ENCODE data around the gene SEBOX.

Gene SEBOX

GRCh38 chr17:28370744-28371103 is 5.7 kb upstream of the SEBOX start:
- H3K27ac Mint-ChIP-seq (ENCODE audit: low read depth): peak overlapping the region; percentile 93
- peaks cover 22% of the 10 kb centered on the region for H3K4me1 Mint-ChIP-seq
- no peaks in the 10 kb centered on the region for H3K9me3 Mint-ChIP-seq
- no peak for DNase-seq (ENCODE audit: low spot score in 2 of 2)
- H3K27me3 Mint-ChIP-seq: no peaks in the 10 kb centered on the region
- peak overlapping the region; percentile 90 for H3K4me3 Mint-ChIP-seq
- no peak for ATAC-seq (replicated peaks; ENCODE audit: extremely low read depth, poor library complexity, severe bottlenecking)
- H3K36me3 Mint-ChIP-seq (ENCODE audit: insufficient read depth): peaks cover 10% of the 10 kb centered on the region

- Mint-ChIP-seq H3K27ac (ENCODE audit: low read depth) (peak within 1 kb of the TSS; percentile 93), H3K4me1 (peaks cover 22% of the 10 kb centered on the region), H3K9me3 (no peaks in the 10 kb centered on the region), H3K27me3 (no peaks in the 10 kb centered on the region), H3K36me3 (ENCODE audit: insufficient read depth) (peaks cover 10% of the 10 kb centered on the region), H3K4me3 (peak within 1 kb of the TSS; percentile 90)
- no peak for ATAC-seq (replicated peaks; ENCODE audit: extremely low read depth, poor library complexity, severe bottlenecking)
- no peak for DNase-seq (ENCODE audit: low spot score in 2 of 2)
Observed at GRCh38 chr17:28370035-28370743, 5.2 kb upstream of the SEBOX start, which contains the start of gene VTN. TSS of gene VTN (minus strand) at chr17:28370307. CDS start at chr17:28370203, 104 bp downstream.

- Mint-ChIP-seq H3K36me3 (ENCODE audit: insufficient read depth) (peaks cover 10% of the 10 kb centered on the region), H3K9me3 (no peaks in the 10 kb centered on the region), H3K27me3 (no peaks in the 10 kb centered on the region), H3K27ac (ENCODE audit: low read depth) (no peak overlapping the region), H3K4me1 (peaks cover 22% of the 10 kb centered on the region), H3K4me3 (peak overlapping the region; percentile 90)
- no peak for ATAC-seq (replicated peaks; ENCODE audit: extremely low read depth, poor library complexity, severe bottlenecking)
- no peak for DNase-seq (ENCODE audit: low spot score in 2 of 2)
Observed at GRCh38 chr17:28369684-28370034, 4.7 kb upstream of the SEBOX start.

- H3K27me3 Mint-ChIP-seq: no peaks in the 10 kb centered on the region
- H3K36me3 Mint-ChIP-seq (ENCODE audit: insufficient read depth): peaks cover 7% of the 10 kb centered on the region
- peaks cover 22% of the 10 kb centered on the region for H3K4me1 Mint-ChIP-seq
- no peak overlapping the region for H3K4me3 Mint-ChIP-seq
- H3K27ac Mint-ChIP-seq (ENCODE audit: low read depth): no peak overlapping the region
- H3K9me3 Mint-ChIP-seq: no peaks in the 10 kb centered on the region
- DNase-seq (ENCODE audit: low spot score in 2 of 2) (no peak), ATAC-seq (replicated peaks; ENCODE audit: extremely low read depth, poor library complexity, severe bottlenecking) (no peak)
Observed at GRCh38 chr17:28368915-28369683, 4.1 kb upstream of the SEBOX start.

- ATAC-seq (replicated peaks; ENCODE audit: extremely low read depth, poor library complexity, severe bottlenecking): no peak
- no peak overlapping the region for H3K27ac Mint-ChIP-seq (ENCODE audit: low read depth)
- H3K27me3 Mint-ChIP-seq: no peaks in the 10 kb centered on the region
- H3K36me3 Mint-ChIP-seq (ENCODE audit: insufficient read depth): peaks cover 10% of the 10 kb centered on the region
- no peaks in the 10 kb centered on the region for H3K9me3 Mint-ChIP-seq
- no peak overlapping the region for H3K4me3 Mint-ChIP-seq
- peaks cover 18% of the 10 kb centered on the region for H3K4me1 Mint-ChIP-seq
- DNase-seq (ENCODE audit: low spot score in 2 of 2): no peak
Observed at GRCh38 chr17:28368306-28368831, 3.4 kb upstream of the SEBOX start.

GRCh38 chr17:28367641-28368305 is 2.8 kb upstream of the SEBOX start:
- DNase-seq (ENCODE audit: low spot score in 2 of 2): no peak
- Mint-ChIP-seq H3K4me3 (no peak overlapping the region), H3K27me3 (no peaks in the 10 kb centered on the region), H3K4me1 (peaks cover 13% of the 10 kb centered on the region), H3K27ac (ENCODE audit: low read depth) (no peak overlapping the region), H3K9me3 (no peaks in the 10 kb centered on the region), H3K36me3 (ENCODE audit: insufficient read depth) (peaks cover 10% of the 10 kb centered on the region)
- ATAC-seq (replicated peaks; ENCODE audit: extremely low read depth, poor library complexity, severe bottlenecking): no peak

- Mint-ChIP-seq H3K4me1 (peaks cover 7% of the 10 kb centered on the region), H3K4me3 (no peak overlapping the region), H3K27me3 (no peaks in the 10 kb centered on the region), H3K27ac (ENCODE audit: low read depth) (no peak overlapping the region), H3K36me3 (ENCODE audit: insufficient read depth) (peaks cover 13% of the 10 kb centered on the region), H3K9me3 (no peaks in the 10 kb centered on the region)
- ATAC-seq (replicated peaks; ENCODE audit: extremely low read depth, poor library complexity, severe bottlenecking) (no peak), DNase-seq (ENCODE audit: low spot score in 2 of 2) (no peak)
Observed at GRCh38 chr17:28366605-28367004, 1.6 kb upstream of the SEBOX start.

- DNase-seq (ENCODE audit: low spot score in 2 of 2): no peak
- H3K9me3 Mint-ChIP-seq: no peaks in the 10 kb centered on the region
- H3K4me3 Mint-ChIP-seq: no peak overlapping the region
- peaks cover 18% of the 10 kb centered on the region for H3K36me3 Mint-ChIP-seq (ENCODE audit: insufficient read depth)
- ATAC-seq (replicated peaks; ENCODE audit: extremely low read depth, poor library complexity, severe bottlenecking): no peak
- no peak overlapping the region for H3K27ac Mint-ChIP-seq (ENCODE audit: low read depth)
- no peaks in the 10 kb centered on the region for H3K4me1 Mint-ChIP-seq
- no peaks in the 10 kb centered on the region for H3K27me3 Mint-ChIP-seq
Observed at GRCh38 chr17:28365487-28365886, 488 bp upstream of the SEBOX start.

- Mint-ChIP-seq H3K27me3 (no peaks in the 10 kb centered on the region), H3K4me3 (no peak overlapping the region), H3K9me3 (no peaks in the 10 kb centered on the region), H3K4me1 (no peaks in the 10 kb centered on the region), H3K27ac (ENCODE audit: low read depth) (no peak overlapping the region), H3K36me3 (ENCODE audit: insufficient read depth) (peaks cover 22% of the 10 kb centered on the region)
- DNase-seq (ENCODE audit: low spot score in 2 of 2) (no peak), ATAC-seq (replicated peaks; ENCODE audit: extremely low read depth, poor library complexity, severe bottlenecking) (no peak)
Observed at GRCh38 chr17:28363776-28364650, 986 bp downstream of the SEBOX start.

- no peak overlapping the region for H3K27ac Mint-ChIP-seq (ENCODE audit: low read depth)
- peaks cover 3% of the 10 kb centered on the region for H3K4me1 Mint-ChIP-seq
- peaks cover 26% of the 10 kb centered on the region for H3K36me3 Mint-ChIP-seq (ENCODE audit: insufficient read depth)
Observed at GRCh38 chr17:28363186-28363585, 1.8 kb downstream of the SEBOX start.

GRCh38 chr17:28357901-28358197 is 7.2 kb downstream of the SEBOX start:
- Mint-ChIP-seq H3K9me3 (no peaks in the 10 kb centered on the region), H3K36me3 (ENCODE audit: insufficient read depth) (peaks cover 39% of the 10 kb centered on the region), H3K27me3 (no peaks in the 10 kb centered on the region), H3K4me3 (peak overlapping the region; percentile 93), H3K4me1 (peaks cover 25% of the 10 kb centered on the region), H3K27ac (ENCODE audit: low read depth) (peak overlapping the region; percentile 94)
- no peak for ATAC-seq (replicated peaks; ENCODE audit: extremely low read depth, poor library complexity, severe bottlenecking)
- DNase-seq (ENCODE audit: low spot score in 2 of 2): no peak

More at GRCh38 chr17:28363186-28363585, 1.8 kb downstream of the SEBOX start:
- no peak overlapping the region for H3K4me3 Mint-ChIP-seq
- ATAC-seq (replicated peaks; ENCODE audit: extremely low read depth, poor library complexity, severe bottlenecking): no peak
- DNase-seq (ENCODE audit: low spot score in 2 of 2): no peak
- H3K27me3 Mint-ChIP-seq: no peaks in the 10 kb centered on the region
- H3K9me3 Mint-ChIP-seq: no peaks in the 10 kb centered on the region
